ENCODE results near the gene ITIH4.

- TF ChIP-seq CTCF (conservative IDR thresholded peaks at IDR 0.05; ENCODE audit: low read length) (no peak), EZH2phosphoT487 (IDR thresholded peaks at IDR 0.05; ENCODE audit: borderline replicate concordance) (no peak)
These were observed 8.1 kb downstream of the ITIH4 start for GRCh38 chr3:52822363-52822762.
